Suprapubic skin (tissue), 4 donors: ENCODE data around the gene LGALS9C.
"Not testable (repeated sequence)": the region's sequence is repeated elsewhere in the genome, so short reads cannot be mapped to it uniquely, and the experiment has no call there.

ENCODE experiments used
- CTCF ChIP-seq, 2 donors: fragments of 200-600 bp in 1 of 2; fragments of 450-650 bp in 1 of 2; sonication (generic) in 1 of 2; IDR thresholded peaks; one replicate each; pipeline ENCODE4 v1.5.1; 2016 to 2019; ENCODE audit warnings: antibody characterized with exemption in 2 of 2, mild to moderate bottlenecking in 1 of 2, moderate library complexity in 1 of 2
- POLR2A ChIP-seq, 2 donors: fragments of 450-650 bp; IDR thresholded peaks; one replicate each; pipeline ENCODE4 v1.6.1; 2017; ENCODE audit warnings: antibody characterized with exemption in 2 of 2, mild to moderate bottlenecking in 2 of 2, moderate library complexity in 2 of 2
- POLR2AphosphoS5 ChIP-seq, 3 donors: sonication (generic); formaldehyde crosslinking; IDR thresholded peaks; one replicate each; pipeline ENCODE4 v1.6.1; 2017; ENCODE audit warnings: antibody characterized with exemption in 3 of 3

- not testable (repeated sequence) for TF ChIP-seq POLR2A, CTCF, POLR2AphosphoS5 (IDR thresholded peaks at IDR 0.05)
Observed at GRCh38 chr17:18477367-18477766, 778 bp downstream of the LGALS9C start.
